K562 (cell line): ENCODE data around the gene DHX40. TPM values are rescaled to one million over a fixed set of nuclear protein-coding genes. Genes with fewer than 3 reads are reported as not detected.

Source experiments
- ATAC-seq: fragments of 200-7000 bp; cut with Tn5 transposase; 3 replicates; pipeline ENCODE4 v1.9.1; 2020; ENCODE audit warnings: moderate library complexity
- BruUV-seq: library from RNA; stranded (reverse); fragments of 400-500 nt; replicated peaks from 2 replicates; lab custom pipeline; 2021; lab: Mats Ljungman, UMichigan
- CTCF ChIA-PET: fragments of 300-600 bp; formaldehyde crosslinking; extraction: SDS; loops from one replicate; lab custom pipeline; 2021; ENCODE audit warnings: low intra/inter-chr PET ratio; lab: Yijun Ruan, JAX
- POLR2A ChIA-PET: fragments of 300-600, 350-650 bp; sonication (Branson Sonifier 250); formaldehyde crosslinking; extraction: SDS; loops from one replicate; lab custom pipeline; 2021; ENCODE audit warnings: antibody characterized with exemption, inconsistent platforms; lab: Yijun Ruan, JAX
- DNase-seq, 4 experiments: peaks; one replicate each; pipeline versions ENCODE4 v3.0.0 to v3.0.0-alpha.2; 2011 to 2018; ENCODE audit warnings: low spot score in 3 of 4, mixed read lengths in 3 of 4; ENCODE audit errors: extremely low read depth in 1 of 4
- FAIRE-seq: peaks from 2 replicates; lab custom pipeline; 2011; peaks lifted over from hg19 to GRCh38; lab: Jason Lieb, UNC
- H2AFZ ChIP-seq: 2 replicates; pipeline ENCODE4 v1.6.0; 2011; ENCODE audit warnings: low read depth, low read length, control low read depth, inconsistent platforms
- H3K27ac ChIP-seq: fragments of 200-600 bp; 3 replicates; pipeline ENCODE4 v1.8.0; 2011; ENCODE audit warnings: low read depth, mild to moderate bottlenecking, control low read depth, inconsistent platforms, low read length, moderate library complexity, mixed read lengths; ENCODE audit errors: extremely low read depth
- H3K27me3 ChIP-seq, 2 experiments: fragments of 300-600 bp in 1 of 2; 2 replicates in 1 of 2; 3 replicates in 1 of 2; pipeline versions ENCODE4 v1.6.0 to v1.8.0; 2011; ENCODE audit warnings: inconsistent platforms in 2 of 2, low read length in 2 of 2, mild to moderate bottlenecking in 1 of 2, mixed read lengths in 1 of 2, moderate library complexity in 1 of 2; ENCODE audit not compliant: control insufficient read depth in 2 of 2, insufficient read depth in 2 of 2
- H3K36me3 ChIP-seq: fragments of 300-600 bp; 3 replicates; pipeline ENCODE4 v1.8.0; 2011; ENCODE audit warnings: mild to moderate bottlenecking, low read length, inconsistent platforms; ENCODE audit not compliant: control insufficient read depth, insufficient read depth
- H3K4me1 ChIP-seq, 2 experiments: fragments of 200-600 bp in 1 of 2; replicated peaks in 1 of 2; 2 replicates in 1 of 2; 3 replicates in 1 of 2; pipeline versions ENCODE4 v1.5.1 to v1.8.0; 2011; ENCODE audit warnings: inconsistent platforms in 2 of 2, low read length in 2 of 2, mild to moderate bottlenecking in 1 of 2, mixed read lengths in 1 of 2, moderate library complexity in 1 of 2; ENCODE audit not compliant: control insufficient read depth in 2 of 2, insufficient read depth in 2 of 2
- H3K4me2 ChIP-seq: 2 replicates; pipeline ENCODE4 v1.6.1; 2011; ENCODE audit warnings: low read length, control low read depth, inconsistent platforms, mixed read lengths; ENCODE audit not compliant: insufficient read depth
- H3K4me3 ChIP-seq: fragments of 200-600 bp; sonication (generic), shearing (Covaris generic); 2 replicates; pipeline ENCODE4 v1.5.1; 2016; ENCODE audit warnings: control low read depth, inconsistent platforms
- H3K79me2 ChIP-seq: fragments of 200-600 bp; 3 replicates; pipeline ENCODE4 v1.8.0; 2011; ENCODE audit warnings: low read length, inconsistent platforms; ENCODE audit not compliant: control insufficient read depth, insufficient read depth
- H3K9ac ChIP-seq, 2 experiments: 2 replicates each; pipeline versions ENCODE4 v1.6.0 to v1.6.1; 2011; ENCODE audit warnings: low read depth in 2 of 2, low read length in 2 of 2, control low read depth in 1 of 2, inconsistent platforms in 1 of 2, mild to moderate bottlenecking in 1 of 2, mixed read lengths in 1 of 2; ENCODE audit not compliant: insufficient read depth in 1 of 2
- H3K9me1 ChIP-seq: one replicate; pipeline ENCODE4 v1.6.0; 2011; ENCODE audit warnings: inconsistent platforms, mild to moderate bottlenecking, low read length, moderate library complexity; ENCODE audit not compliant: control insufficient read depth, insufficient read depth
- H3K9me3 ChIP-seq: replicated peaks from 2 replicates; pipeline ENCODE4 v1.5.1; 2011; ENCODE audit warnings: low read depth, low read length, inconsistent platforms; ENCODE audit not compliant: control insufficient read depth, insufficient read depth
- H4K20me1 ChIP-seq: replicated peaks from 2 replicates; pipeline ENCODE4 v1.6.1; 2011; ENCODE audit warnings: low read length, inconsistent platforms, mixed read lengths; ENCODE audit not compliant: control insufficient read depth, insufficient read depth
- CHD2 ChIP-seq: IDR thresholded peaks from 2 replicates; pipeline ENCODE4 v1.6.1; 2011; ENCODE audit warnings: low read depth, low read length
- HDAC2 ChIP-seq: fragments of 450-650 bp; IDR thresholded peaks from 2 replicates; pipeline ENCODE4 v1.6.1; 2016; ENCODE audit warnings: mild to moderate bottlenecking
- KDM1A ChIP-seq, 2 experiments: fragments of 450-650 bp; IDR thresholded peaks; 2 replicates each; pipeline ENCODE4 v1.6.1; 2016; ENCODE audit warnings: mild to moderate bottlenecking in 2 of 2
- MAFK ChIP-seq: IDR thresholded peaks from 2 replicates; pipeline ENCODE4 v1.6.1; 2011; ENCODE audit warnings: low read length, improper control_type of control experiment
- MAX ChIP-seq: sonication (generic); formaldehyde crosslinking; IDR thresholded peaks from 2 replicates; pipeline ENCODE4 v1.9.0; 2022; ENCODE audit warnings: mild to moderate bottlenecking, missing genetic modification reagents
- NCOA2 ChIP-seq, 2 experiments: fragments of 450-650 bp; IDR thresholded peaks; 2 replicates each; pipeline ENCODE4 v1.6.1; 2018; ENCODE audit warnings: mild to moderate bottlenecking in 2 of 2, moderate library complexity in 1 of 2; ENCODE audit not compliant: partially characterized antibody in 2 of 2
- PHF21A ChIP-seq: fragments of 450-650 bp; IDR thresholded peaks from 2 replicates; pipeline ENCODE4 v1.6.1; 2017; ENCODE audit warnings: low read depth, borderline replicate concordance
- RFX5 ChIP-seq: IDR thresholded peaks from 2 replicates; pipeline ENCODE4 v1.6.1; 2011; ENCODE audit warnings: low read depth, mild to moderate bottlenecking, improper control_type of control experiment, low read length
- USF2 ChIP-seq: sonication (generic); formaldehyde crosslinking; IDR thresholded peaks from 2 replicates; pipeline ENCODE4 v1.5.0; 2020; ENCODE audit warnings: missing genetic modification reagents
- ZNF232 ChIP-seq: sonication (generic); formaldehyde crosslinking; IDR thresholded peaks from 2 replicates; pipeline ENCODE4 v1.8.0; 2022; ENCODE audit warnings: mild to moderate bottlenecking, missing genetic modification reagents
- WGBS: fragments of 100-300 bp; shearing (Covaris generic); methylation state at CpG from one replicate; pipeline ENCODE4 v1.1.6; 2016; ENCODE audit warnings: low coverage, mixed read lengths; ENCODE audit not compliant: insufficient coverage; ENCODE audit errors: missing lambda C conversion rate; 5-methylcytosine and 5-hydroxymethylcytosine counted together
- in situ Hi-C: fragments of 300-500 bp; cut with MboI; formaldehyde crosslinking; loops from 4 replicates; pipeline ENCODE4 v1.15.0; 2018; ENCODE audit warnings: inconsistent platforms, mixed read lengths
- intact Hi-C: fragments of 100-400 bp; cut with micrococcal nuclease; formaldehyde crosslinking; loops from 2 replicates; pipeline ENCODE4 v1.14.2; 2022
- polyA plus RNA-seq, 8 experiments: library from polyadenylated mRNA; depleted of rRNA in 4 of 8; stranded (reverse) in 5 of 8; unstranded in 3 of 8; fragments of >200 nt; fragmentation: Nextera tagmentation in 2 of 8; fragmentation: Illumina TruSeq in 1 of 8; extraction: Ambion mirVana in 2 of 8; extraction: Trizol in 1 of 8; gene quantifications; 2 replicates each; pipeline versions ENCODE4 v1.2.1 to v1.2.3, GENCODE V29; 2011 to 2014; ENCODE audit warnings: inconsistent platforms in 1 of 8, missing spikeins in 1 of 8
- total RNA-seq, 7 experiments: library from RNA; depleted of rRNA in 6 of 7; stranded (reverse); fragments of >200 nt in 6 of 7; fragmentation: Illumina TruSeq in 2 of 7; extraction: Trizol in 2 of 7; gene quantifications; 2 replicates each; pipeline versions ENCODE4 v1.2.1 to v1.2.3, GENCODE V29; 2011 to 2021; ENCODE audit warnings: low replicate concordance in 1 of 7
- TF ChIP-seq, protein P1 (sequence below): fragments of 450-650 bp; formaldehyde crosslinking; IDR thresholded peaks from 2 replicates; pipeline ENCODE4 v1.4.0; 2020; ENCODE audit warnings: mild to moderate bottlenecking, moderate library complexity

Gene DHX40
- total and polyA plus RNA-seq, 9 of the 15 experiments (the other 6 are each of a cell fraction or from before 2014, with no cell fraction given) = 7.2 to 38.6 (median 18.7) TPM

DNA sequence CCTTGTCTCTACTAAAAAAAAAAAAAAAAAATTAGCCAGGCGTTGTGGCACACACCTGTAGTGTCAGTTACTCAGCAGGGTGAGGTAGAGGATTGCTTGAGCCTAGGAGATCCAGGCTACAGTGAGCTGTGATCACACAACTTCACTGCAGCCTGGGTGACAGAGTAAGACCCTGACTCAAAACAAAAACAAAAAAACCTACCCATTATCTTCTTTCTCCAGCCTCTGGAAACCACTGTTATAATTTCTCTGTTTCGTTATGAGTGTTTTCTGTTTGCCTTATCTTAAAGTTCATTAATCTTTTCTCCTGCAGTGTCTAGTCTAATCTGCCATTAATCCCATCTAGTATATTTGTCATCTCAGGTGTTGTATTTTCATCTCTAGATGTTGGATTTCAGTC is 35.7 kb downstream of the DHX40 start (continued):
- TF ChIP-seq NCOA2 (IDR thresholded peaks at IDR 0.05; ENCODE audit: partially characterized antibody in 2 of 2) = no peak

GRCh38 chr17:59607061-59607460 is 41.7 kb downstream of the DHX40 start:
- intact Hi-C loops = no loop called here
- WGBS = 76% methylated on average over 3 of the region's 3 CpGs
- Histone ChIP-seq H3K79me2 (no peaks in the 10 kb centered on the region), H3K4me1 (no peaks in the 10 kb centered on the region), H3K27me3 (no peaks in the 10 kb centered on the region), H2AFZ (no peak overlapping the region), H3K4me2 (no peak overlapping the region), H4K20me1 (no peaks in the 10 kb centered on the region), H3K9me1 (no peaks in the 10 kb centered on the region), H3K27ac (no peak overlapping the region), H3K9ac (no peak overlapping the region)
- ATAC-seq (no peak), FAIRE-seq (no peak)
- ChIA-PET CTCF (no interaction called here), POLR2A (no interaction called here)
- in situ Hi-C loops = no loop called here
- BruUV-seq = no TSS peak
- no peak for TF ChIP-seq CHD2
- TF ChIP-seq, protein P1, sequence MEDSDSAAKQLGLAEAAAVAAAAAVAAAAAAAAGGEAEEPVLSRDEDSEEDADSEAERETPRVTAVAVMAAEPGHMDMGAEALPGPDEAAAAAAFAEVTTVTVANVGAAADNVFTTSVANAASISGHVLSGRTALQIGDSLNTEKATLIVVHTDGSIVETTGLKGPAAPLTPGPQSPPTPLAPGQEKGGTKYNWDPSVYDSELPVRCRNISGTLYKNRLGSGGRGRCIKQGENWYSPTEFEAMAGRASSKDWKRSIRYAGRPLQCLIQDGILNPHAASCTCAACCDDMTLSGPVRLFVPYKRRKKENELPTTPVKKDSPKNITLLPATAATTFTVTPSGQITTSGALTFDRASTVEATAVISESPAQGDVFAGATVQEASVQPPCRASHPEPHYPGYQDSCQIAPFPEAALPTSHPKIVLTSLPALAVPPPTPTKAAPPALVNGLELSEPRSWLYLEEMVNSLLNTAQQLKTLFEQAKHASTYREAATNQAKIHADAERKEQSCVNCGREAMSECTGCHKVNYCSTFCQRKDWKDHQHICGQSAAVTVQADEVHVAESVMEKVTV (CRISPR knock-in tag) = no peak
- TF ChIP-seq ZNF232 (CRISPR knock-in tag) = no peak
- TF ChIP-seq HDAC2 = peak; percentile 56; the same call in 1 of the 2 replicates
- TF ChIP-seq PHF21A = peak; percentile 49; the same call in 1 of the 2 replicates
- no peak for TF ChIP-seq RFX5
- TF ChIP-seq USF2 = no peak
- peak; percentile 82 to 92 for TF ChIP-seq KDM1A (IDR thresholded peaks at IDR 0.05)
- no peak for TF ChIP-seq MAX (CRISPR knock-in tag)
- TF ChIP-seq MAFK = no peak
- TF ChIP-seq, all 486 proteins: peak for 3
- H3K9me3 ChIP-seq = no peaks in the 10 kb centered on the region
- no peak for DNase-seq
- peaks cover 18% of the 10 kb centered on the region for H3K36me3 ChIP-seq
- no peak overlapping the region for H3K4me3 ChIP-seq
